Calu3 (cell line): ENCODE data around the gene TSPAN32. TPM values are rescaled to one million over a fixed set of nuclear protein-coding genes. Genes with fewer than 3 reads are reported as not detected.

ENCODE experiments used
- BruUV-seq: library from RNA; stranded (reverse); fragments of 400-500 nt; replicated peaks from 2 replicates; lab custom pipeline; 2021; lab: Mats Ljungman, UMichigan
- CTCF ChIA-PET: fragments of 300-600 bp; sonication (Branson Sonifier 250); formaldehyde crosslinking; loops from one replicate; lab custom pipeline; 2022; ENCODE audit warnings: antibody characterized with exemption; lab: Charles Lee
- DNase-seq: peaks from one replicate; pipeline ENCODE4 v3.0.0; 2022
- H3K27ac Mint-ChIP-seq: one replicate; pipeline ENCODE4 v1.8.0; 2022; ENCODE audit warnings: mixed read lengths; ENCODE audit not compliant: unreplicated experiment
- H3K27me3 Mint-ChIP-seq: one replicate; pipeline ENCODE4 v1.8.0; 2022; ENCODE audit warnings: mixed read lengths; ENCODE audit not compliant: unreplicated experiment
- H3K36me3 Mint-ChIP-seq: one replicate; pipeline ENCODE4 v1.8.0; 2022; ENCODE audit warnings: mild to moderate bottlenecking, moderate library complexity, mixed read lengths; ENCODE audit not compliant: insufficient read depth, unreplicated experiment
- H3K4me1 Mint-ChIP-seq: one replicate; pipeline ENCODE4 v1.8.0; 2022; ENCODE audit warnings: mild to moderate bottlenecking, low read depth, mixed read lengths; ENCODE audit not compliant: unreplicated experiment
- H3K4me3 Mint-ChIP-seq: one replicate; pipeline ENCODE4 v1.8.0; 2022; ENCODE audit warnings: mild to moderate bottlenecking, low read depth, moderate library complexity, mixed read lengths; ENCODE audit not compliant: unreplicated experiment
- H3K9me3 Mint-ChIP-seq: one replicate; pipeline ENCODE4 v1.8.0; 2022; ENCODE audit warnings: low read depth, mixed read lengths; ENCODE audit not compliant: unreplicated experiment
- intact Hi-C: fragments of 100-400 bp; cut with micrococcal nuclease; formaldehyde crosslinking; loops from one replicate; pipeline ENCODE4 v1.10.0; 2022; ENCODE audit not compliant: unreplicated experiment
- total RNA-seq: library from RNA; stranded (reverse); gene quantifications from 2 replicates; pipeline ENCODE4 v1.2.3, GENCODE V29; 2022
- TF ChIP-seq, protein P1 (sequence below): fragments of 200-600 bp; IDR thresholded peaks from one replicate; pipeline ENCODE4 v1.8.0; 2022; ENCODE audit warnings: antibody characterized with exemption; ENCODE audit not compliant: unreplicated experiment

TSPAN32 gene
- total RNA-seq, 1 experiment from 2014 or later = not detected

DNA sequence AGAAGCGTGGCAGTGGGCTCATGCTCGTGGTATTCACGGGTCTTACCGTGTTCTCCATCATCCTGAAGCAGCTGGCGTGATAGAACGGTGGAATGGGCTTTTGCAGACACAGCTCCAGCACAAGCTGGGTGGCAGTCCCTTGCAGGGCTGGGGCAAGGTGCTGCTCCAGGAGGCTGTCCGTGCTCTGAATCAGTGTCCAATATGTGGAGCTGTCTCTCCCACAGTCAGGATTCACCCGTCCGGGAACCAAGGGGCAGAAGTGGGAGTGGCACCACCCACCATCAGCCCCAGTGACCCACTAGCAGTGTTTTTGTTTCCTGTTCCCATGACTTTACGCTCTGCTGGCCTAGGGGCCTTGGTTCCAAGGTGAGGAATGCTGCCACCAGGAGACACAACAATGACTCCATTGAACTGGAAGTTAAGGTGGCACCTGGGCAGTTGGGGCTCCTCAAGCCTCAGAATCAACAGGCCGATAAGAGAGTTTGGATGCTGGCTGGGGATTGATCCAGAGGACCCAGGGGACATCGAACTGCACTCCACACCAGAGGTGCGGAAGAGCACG is 58.3 kb downstream of the TSPAN32 start:
- H3K27me3 Mint-ChIP-seq = peaks cover 66% of the 10 kb centered on the region
- no peaks in the 10 kb centered on the region for H3K4me1 Mint-ChIP-seq
- H3K36me3 Mint-ChIP-seq = no peaks in the 10 kb centered on the region
- H3K4me3 Mint-ChIP-seq = no peak overlapping the region
- no peak for DNase-seq
- TF ChIP-seq, protein P1, sequence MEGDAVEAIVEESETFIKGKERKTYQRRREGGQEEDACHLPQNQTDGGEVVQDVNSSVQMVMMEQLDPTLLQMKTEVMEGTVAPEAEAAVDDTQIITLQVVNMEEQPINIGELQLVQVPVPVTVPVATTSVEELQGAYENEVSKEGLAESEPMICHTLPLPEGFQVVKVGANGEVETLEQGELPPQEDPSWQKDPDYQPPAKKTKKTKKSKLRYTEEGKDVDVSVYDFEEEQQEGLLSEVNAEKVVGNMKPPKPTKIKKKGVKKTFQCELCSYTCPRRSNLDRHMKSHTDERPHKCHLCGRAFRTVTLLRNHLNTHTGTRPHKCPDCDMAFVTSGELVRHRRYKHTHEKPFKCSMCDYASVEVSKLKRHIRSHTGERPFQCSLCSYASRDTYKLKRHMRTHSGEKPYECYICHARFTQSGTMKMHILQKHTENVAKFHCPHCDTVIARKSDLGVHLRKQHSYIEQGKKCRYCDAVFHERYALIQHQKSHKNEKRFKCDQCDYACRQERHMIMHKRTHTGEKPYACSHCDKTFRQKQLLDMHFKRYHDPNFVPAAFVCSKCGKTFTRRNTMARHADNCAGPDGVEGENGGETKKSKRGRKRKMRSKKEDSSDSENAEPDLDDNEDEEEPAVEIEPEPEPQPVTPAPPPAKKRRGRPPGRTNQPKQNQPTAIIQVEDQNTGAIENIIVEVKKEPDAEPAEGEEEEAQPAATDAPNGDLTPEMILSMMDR = no peak
- CTCF ChIA-PET = no interaction called here
- intact Hi-C loops = no loop called here
- H3K9me3 Mint-ChIP-seq = no peaks in the 10 kb centered on the region
- H3K27ac Mint-ChIP-seq = no peak overlapping the region
- no TSS peak for BruUV-seq

DNA sequence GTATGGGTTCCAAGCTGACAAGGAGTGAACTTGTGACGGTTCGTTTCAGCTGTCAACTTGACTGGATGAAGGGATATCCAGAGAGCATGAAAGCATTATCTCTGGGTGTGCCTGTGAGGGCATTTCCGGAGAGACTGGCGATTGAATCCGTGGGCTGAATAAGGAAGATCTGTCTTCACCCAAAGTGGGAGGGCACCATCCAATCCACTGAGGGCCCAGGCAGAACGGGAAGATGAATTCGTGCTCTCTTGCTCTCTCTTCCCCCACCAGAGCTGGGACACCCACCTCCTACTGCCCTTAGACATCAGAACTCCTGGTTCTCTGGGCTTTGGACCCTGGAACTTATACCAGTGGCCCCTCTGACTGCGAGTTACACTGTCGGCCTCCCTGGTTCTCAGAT is 59.8 kb downstream of the TSPAN32 start:
- DNase-seq = no peak
- Mint-ChIP-seq H3K9me3 (no peaks in the 10 kb centered on the region), H3K4me3 (no peak overlapping the region), H3K4me1 (no peaks in the 10 kb centered on the region), H3K36me3 (no peaks in the 10 kb centered on the region), H3K27me3 (peaks cover 66% of the 10 kb centered on the region), H3K27ac (no peak overlapping the region)
- BruUV-seq = no TSS peak
- intact Hi-C loops = no loop called here
- TF ChIP-seq, protein P1 = no peak
- CTCF ChIA-PET = no interaction called here

DNA sequence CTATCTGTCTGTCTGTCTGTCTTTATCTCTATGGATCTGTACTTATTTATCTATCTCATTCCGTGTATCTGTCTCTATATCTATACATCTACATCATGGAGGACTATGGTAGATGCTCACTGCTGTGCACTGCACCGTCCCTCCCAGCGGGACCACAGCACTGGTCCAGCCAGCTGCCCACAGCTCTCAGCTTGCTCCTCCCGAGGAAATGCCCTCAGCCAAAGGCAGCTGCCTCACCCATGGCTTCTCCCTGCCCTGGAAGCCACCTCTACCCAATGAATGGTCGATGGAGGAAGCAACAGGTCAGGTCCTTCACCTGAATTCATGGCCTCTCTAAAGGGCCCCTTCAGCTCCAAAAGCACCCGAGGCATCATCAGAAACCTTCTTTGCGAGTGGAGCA is 60.6 kb downstream of the TSPAN32 start:
- Mint-ChIP-seq H3K4me1 (no peaks in the 10 kb centered on the region), H3K27ac (no peak overlapping the region), H3K9me3 (no peaks in the 10 kb centered on the region), H3K27me3 (peaks cover 70% of the 10 kb centered on the region), H3K36me3 (no peaks in the 10 kb centered on the region), H3K4me3 (no peak overlapping the region)
- CTCF ChIA-PET = no interaction called here
- TF ChIP-seq, protein P1 = no peak
- DNase-seq = no peak
- intact Hi-C loops = no loop called here
- BruUV-seq = no TSS peak

DNA sequence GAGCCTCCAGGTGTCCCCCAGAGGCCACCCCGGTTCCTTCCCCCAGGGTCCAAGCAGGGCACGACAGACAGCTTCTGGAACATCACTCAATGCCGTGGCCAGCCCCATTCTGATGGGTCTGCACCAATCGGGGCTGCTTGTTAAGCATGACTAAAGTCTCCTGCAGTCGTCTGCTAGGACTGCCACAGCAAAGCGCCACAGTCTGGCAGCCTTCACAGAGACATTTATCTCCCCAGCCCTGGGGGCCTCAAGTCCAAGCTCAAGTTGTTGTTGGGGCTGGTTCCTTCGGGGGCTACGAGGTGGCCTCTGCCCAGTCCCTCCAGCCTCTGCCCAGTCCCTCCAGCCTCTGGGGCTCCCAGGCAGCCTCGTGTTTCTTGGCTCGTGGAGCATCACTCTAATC is 61.3 kb downstream of the TSPAN32 start:
- TF ChIP-seq, protein P1 = no peak
- DNase-seq = no peak
- Mint-ChIP-seq H3K27ac (no peak overlapping the region), H3K9me3 (no peaks in the 10 kb centered on the region), H3K4me1 (no peaks in the 10 kb centered on the region), H3K36me3 (no peaks in the 10 kb centered on the region), H3K27me3 (peaks cover 72% of the 10 kb centered on the region), H3K4me3 (no peak overlapping the region)
- intact Hi-C loops = no loop called here
- CTCF ChIA-PET = no interaction called here
- no TSS peak for BruUV-seq
